GM23248 (cell line): ENCODE data around the gene RPL27. TPM values are rescaled to one million over a fixed set of nuclear protein-coding genes. Genes with fewer than 3 reads are reported as not detected.
"Not testable (repeated sequence)": the region's sequence is repeated elsewhere in the genome, so short reads cannot be mapped to it uniquely, and the experiment has no call there.

Experiments
- DNase-seq: peaks from one replicate; pipeline ENCODE4 v3.0.0-alpha.2; 2015
- H2AFZ ChIP-seq: fragments of 200-600 bp; sonication (generic); 2 replicates; pipeline ENCODE4 v1.6.1; 2016; ENCODE audit warnings: antibody characterized with exemption
- H3F3A ChIP-seq: fragments of 200-600 bp; sonication (generic); 2 replicates; pipeline ENCODE4 v1.6.1; 2016; ENCODE audit warnings: mild to moderate bottlenecking, antibody characterized with exemption, mixed run types; ENCODE audit not compliant: insufficient read depth
- H3K27ac ChIP-seq: fragments of 200-600 bp; sonication (generic); 2 replicates; pipeline ENCODE4 v1.5.1; 2016; ENCODE audit warnings: mild to moderate bottlenecking
- H3K27me3 ChIP-seq: fragments of 200-600 bp; sonication (generic); replicated peaks from 2 replicates; pipeline ENCODE4 v1.6.1; 2016; ENCODE audit warnings: mild to moderate bottlenecking; ENCODE audit not compliant: insufficient read depth
- H3K36me3 ChIP-seq: fragments of 200-600 bp; sonication (generic); 2 replicates; pipeline ENCODE4 v1.6.1; 2016; ENCODE audit warnings: low read depth, mild to moderate bottlenecking
- H3K4me1 ChIP-seq: fragments of 200-600 bp; sonication (generic); 2 replicates; pipeline ENCODE4 v1.6.1; 2016; ENCODE audit warnings: mild to moderate bottlenecking; ENCODE audit not compliant: insufficient read depth
- H3K4me2 ChIP-seq: fragments of 200-600 bp; sonication (generic); one replicate; pipeline ENCODE4 v1.6.1; 2016; ENCODE audit warnings: mild to moderate bottlenecking; ENCODE audit not compliant: unreplicated experiment
- H3K4me3 ChIP-seq: fragments of 200-600 bp; sonication (generic); 2 replicates; pipeline ENCODE4 v1.5.1; 2016; ENCODE audit warnings: mild to moderate bottlenecking
- H3K79me2 ChIP-seq: fragments of 200-600 bp; sonication (generic); 2 replicates; pipeline ENCODE4 v1.6.1; 2016; ENCODE audit warnings: mild to moderate bottlenecking; ENCODE audit not compliant: insufficient read depth
- H3K9ac ChIP-seq: fragments of 200-600 bp; sonication (generic); 2 replicates; pipeline ENCODE4 v1.6.1; 2016; ENCODE audit warnings: mild to moderate bottlenecking
- H3K9me2 ChIP-seq: fragments of 200-600 bp; sonication (generic); 2 replicates; pipeline ENCODE4 v1.6.1; 2016; ENCODE audit warnings: mixed run types, mild to moderate bottlenecking, moderate library complexity; ENCODE audit not compliant: insufficient read depth
- H3K9me3 ChIP-seq: fragments of 200-600 bp; sonication (generic); one replicate; pipeline ENCODE4 v1.6.1; 2017; ENCODE audit warnings: low read depth
- H4K20me1 ChIP-seq: fragments of 200-600 bp; sonication (generic); 2 replicates; pipeline ENCODE4 v1.6.0; 2016; ENCODE audit not compliant: insufficient read depth
- EZH2 ChIP-seq: fragments of 200-600 bp; sonication (generic); IDR thresholded peaks from 2 replicates; pipeline ENCODE4 v1.6.1; 2018; ENCODE audit warnings: antibody characterized with exemption, mild to moderate bottlenecking; ENCODE audit not compliant: insufficient read depth, poor library complexity, severe bottlenecking
- EZH2phosphoT487 ChIP-seq: fragments of 200-600 bp; sonication (generic); IDR thresholded peaks from 2 replicates; pipeline ENCODE4 v1.6.1; 2018; ENCODE audit warnings: antibody characterized with exemption, moderate library complexity, mild to moderate bottlenecking, low read depth; ENCODE audit not compliant: insufficient read depth
- WGBS, 2 experiments: methylation state at CpG; one replicate each; pipeline ENCODE4 v1.1.6; 2015 to 2017; ENCODE audit warnings: low lambda C conversion rate in 2 of 2, low coverage in 1 of 2; ENCODE audit errors: missing lambda C conversion rate in 2 of 2; 5-methylcytosine and 5-hydroxymethylcytosine counted together
- in situ Hi-C: fragments of 300-500 bp; cut with MboI; formaldehyde crosslinking; loops from 2 replicates; pipeline ENCODE4 v1.15.0; 2020
- polyA plus RNA-seq: library from polyadenylated mRNA; unstranded; fragments of >200 nt; fragmentation: Nextera tagmentation; extraction: Ambion mirVana; gene quantifications from 2 replicates; pipeline ENCODE4 v1.2.1, GENCODE V29; 2016
- total RNA-seq: library from RNA; depleted of rRNA; stranded (reverse); fragments of >200 nt; shearing (Covaris generic); gene quantifications from 2 replicates; pipeline ENCODE4 v1.2.3, GENCODE V29; 2014

Gene RPL27
- total and polyA plus RNA-seq, 2 experiments from 2014 or later: 928 to 1,095 TPM

DNA sequence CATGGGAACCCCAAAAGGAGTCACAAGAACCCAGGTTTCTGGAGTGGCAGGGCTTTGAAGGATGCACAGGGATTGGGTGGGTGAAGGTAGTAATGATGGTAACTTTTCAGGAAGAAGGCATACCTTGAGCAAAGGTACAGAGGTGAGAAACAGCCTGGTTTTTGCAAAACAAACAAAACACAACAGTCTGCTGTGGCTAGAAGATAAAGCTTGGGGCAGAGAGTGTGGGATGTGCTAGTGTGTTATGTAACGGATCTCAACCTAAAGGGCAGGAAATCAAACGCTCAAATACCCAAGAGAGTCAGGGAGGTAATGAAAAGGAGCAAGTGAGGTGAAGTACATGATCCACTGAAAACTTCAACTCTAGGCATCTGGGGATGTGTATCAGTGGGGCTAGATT is 23.0 kb upstream of the RPL27 start:
- H3K4me1 ChIP-seq: peaks cover 5% of the 10 kb centered on the region; the same call in 1 of the 2 replicates
- no peak overlapping the region for H2AFZ ChIP-seq
- 61 to 68% methylated on average over 2 of the region's 2 CpGs for WGBS, 2 experiments
- H3K27ac ChIP-seq: no peak overlapping the region
- H3K9me2 ChIP-seq: no peaks in the 10 kb centered on the region
- H3K4me3 ChIP-seq: no peak overlapping the region
- H3K9me3 ChIP-seq: no peaks in the 10 kb centered on the region
- no peaks in the 10 kb centered on the region for H3F3A ChIP-seq
- no peak for DNase-seq
- 0 out of 2 replicates have a peak, but pooled peaks cover 6% of the 10 kb centered on the region for H3K79me2 ChIP-seq
- TF ChIP-seq EZH2 (no peak), EZH2phosphoT487 (no peak)
- no peaks in the 10 kb centered on the region for H4K20me1 ChIP-seq
- H3K4me2 ChIP-seq: no peak overlapping the region
- no peak overlapping the region for H3K9ac ChIP-seq
- H3K27me3 ChIP-seq: no peaks in the 10 kb centered on the region
- in situ Hi-C loops: no loop called here
- no peaks in the 10 kb centered on the region for H3K36me3 ChIP-seq

DNA sequence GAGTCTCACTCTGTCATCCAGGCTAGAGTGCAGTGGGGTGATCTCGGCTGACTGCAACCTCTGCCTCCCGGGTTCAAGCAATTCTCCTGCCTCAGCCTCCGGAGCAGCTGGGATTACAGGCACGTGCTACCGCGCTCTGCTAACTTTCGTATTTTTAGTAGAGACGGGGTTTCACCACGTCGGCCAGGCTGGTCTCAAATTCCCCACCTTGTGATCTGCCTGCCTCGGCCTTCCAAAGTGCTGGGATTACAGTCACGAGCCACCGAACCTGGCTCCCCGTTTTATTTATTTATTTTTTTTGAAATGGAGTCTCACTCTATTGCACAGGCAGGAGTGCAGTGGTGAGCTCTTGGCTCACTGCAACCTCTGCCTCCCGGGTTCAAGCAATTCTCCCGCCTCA is 22.5 kb upstream of the RPL27 start:
- in situ Hi-C loops, H3K9me3 ChIP-seq: not testable (repeated sequence)
- WGBS, 2 experiments: 89% methylated on average over 16 of the region's 16 CpGs

DNA sequence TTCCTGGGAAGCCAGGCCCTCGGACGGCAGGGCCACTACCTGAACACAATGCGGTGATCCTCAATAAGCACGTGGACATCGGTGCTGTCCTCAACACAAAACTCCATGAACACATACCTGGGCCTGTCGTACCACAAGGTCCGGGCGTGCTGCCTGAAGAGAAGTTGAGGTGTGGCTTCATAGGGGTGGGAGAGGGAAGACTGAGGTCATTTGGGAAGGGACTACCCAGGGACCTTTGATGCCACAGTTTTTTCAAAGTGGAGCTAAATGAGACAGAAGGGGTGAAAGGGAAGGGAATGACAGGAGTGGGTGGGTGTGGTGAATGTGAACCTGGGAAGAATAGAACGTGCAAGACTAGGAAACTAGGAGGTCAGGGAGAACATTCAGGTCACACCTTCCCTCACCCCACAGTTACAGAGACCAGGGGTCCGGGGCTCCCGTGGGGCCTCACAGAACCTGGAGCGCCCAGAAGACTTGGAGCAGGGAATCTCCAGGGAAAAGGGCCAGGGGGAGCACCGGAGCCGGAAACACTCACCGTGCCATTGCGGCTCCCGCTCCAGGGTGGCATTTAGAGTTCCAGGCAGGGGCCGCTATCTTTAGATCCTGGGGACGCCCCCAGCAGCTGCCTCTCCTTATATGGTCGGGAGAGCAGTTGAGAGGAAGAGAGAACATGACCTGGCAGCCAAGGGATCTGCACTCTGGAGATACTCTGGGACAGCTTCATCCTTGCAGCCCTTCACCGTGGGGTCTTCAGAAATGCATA is 18.5 kb upstream of the RPL27 start, which contains the start of gene PTGES3L:
PTGES3L (minus strand) TSS at position 570 of the 763 bp plus-strand sequence; CDS start at position 543, 27 bp downstream.
- Histone ChIP-seq H3K27me3 (no peaks in the 10 kb centered on the region), H4K20me1 (no peaks in the 10 kb centered on the region), H3K4me2 (peak within 1 kb of the TSS; percentile 77), H3K79me2 (peaks cover 49% of the 10 kb centered on the region), H3K9ac (peak within 1 kb of the TSS; percentile 82), H3F3A (no peaks in the 10 kb centered on the region), H3K9me2 (no peaks in the 10 kb centered on the region), H3K27ac (peak within 1 kb of the TSS; percentile 26), H3K36me3 (no peaks in the 10 kb centered on the region), H3K9me3 (no peaks in the 10 kb centered on the region), H3K4me1 (peaks cover 13% of the 10 kb centered on the region), H3K4me3 (peak within 1 kb of the TSS; percentile 92), H2AFZ (peak within 1 kb of the TSS; percentile 82)
- DNase-seq: peak; percentile 62
- TF ChIP-seq EZH2 (no peak), EZH2phosphoT487 (no peak)
- in situ Hi-C loops: no loop called here
- WGBS, 2 experiments: 39 to 40% methylated on average over 20 to 21 of the region's 21 CpGs

More for the DNA sequence above, 22.5 kb upstream of the RPL27 start:
- not testable (repeated sequence) for H3K4me1 ChIP-seq, H3K27ac ChIP-seq, H3F3A ChIP-seq, H4K20me1 ChIP-seq, H3K4me3 ChIP-seq, H3K9me2 ChIP-seq, H3K4me2 ChIP-seq, H3K9ac ChIP-seq, H2AFZ ChIP-seq, H3K27me3 ChIP-seq, DNase-seq, H3K36me3 ChIP-seq, H3K79me2 ChIP-seq

DNA sequence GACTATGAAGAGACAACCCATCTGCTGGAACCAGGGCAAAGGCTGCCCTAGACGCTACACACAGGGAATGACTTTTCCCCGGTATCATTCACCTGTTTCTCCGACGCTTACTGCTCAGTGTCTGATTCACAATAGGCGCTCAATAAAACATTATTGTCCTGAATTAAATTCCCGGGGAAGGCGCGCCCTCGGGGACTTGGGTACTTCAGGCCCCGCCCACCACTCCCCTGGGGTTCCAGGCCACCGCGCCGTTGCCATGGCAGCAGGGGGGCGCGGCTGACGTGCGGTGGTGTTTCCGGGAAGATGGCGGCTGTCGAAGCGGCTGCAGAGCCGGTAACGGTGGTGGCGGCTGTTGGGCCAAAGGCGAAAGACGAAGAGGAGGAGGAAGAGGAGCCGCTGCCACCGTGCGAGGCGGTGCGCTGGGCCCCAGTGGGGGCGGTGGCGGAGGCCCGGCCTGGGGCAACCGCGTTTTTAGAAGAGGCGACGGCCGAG is 17.9 kb upstream of the RPL27 start, which contains the start of gene RUNDC1:
RUNDC1 (plus strand) TSS at position 292 of the 492 bp plus-strand sequence; CDS start at position 304, 12 bp downstream.
- H2AFZ ChIP-seq: peak within 1 kb of the TSS; percentile 82
- peak within 1 kb of the TSS; percentile 92 for H3K4me3 ChIP-seq
- in situ Hi-C loops: no loop called here
- H3K9me3 ChIP-seq: no peaks in the 10 kb centered on the region
- no peaks in the 10 kb centered on the region for H4K20me1 ChIP-seq
- WGBS, 2 experiments: 0 to 1% methylated on average over 22 to 37 of the region's 39 CpGs
- peak; percentile 95 for DNase-seq
- no peaks in the 10 kb centered on the region for H3K27me3 ChIP-seq
- peaks cover 55% of the 10 kb centered on the region for H3K79me2 ChIP-seq
- TF ChIP-seq EZH2phosphoT487: no peak
- TF ChIP-seq EZH2: no peak
- H3F3A ChIP-seq: no peaks in the 10 kb centered on the region
- peak within 1 kb of the TSS; percentile 26 for H3K27ac ChIP-seq
- H3K4me1 ChIP-seq: peaks cover 13% of the 10 kb centered on the region
- H3K9ac ChIP-seq: peak within 1 kb of the TSS; percentile 82
- peak within 1 kb of the TSS; percentile 77 for H3K4me2 ChIP-seq
- no peaks in the 10 kb centered on the region for H3K9me2 ChIP-seq
- H3K36me3 ChIP-seq: no peaks in the 10 kb centered on the region
